Adrenal gland (tissue), 12 donors: Measurements from ENCODE around the gene GPC5. TPM values are rescaled to one million over a fixed set of nuclear protein-coding genes. Genes with fewer than 3 reads are reported as not detected.

ENCODE experiments used
- DNase-seq, 7 donors: peaks; one replicate each; pipeline ENCODE4 v3.0.0-alpha.2; 2019 to 2020
- H3K27ac ChIP-seq, 5 donors: fragments of 200-600 bp; sonication (generic) in 4 of 5; 1 replicate in 3 of 5; 2 replicates in 2 of 5; pipeline versions ENCODE4 v1.5.1 to v1.8.0; 2016 to 2020; ENCODE audit warnings: mild to moderate bottlenecking in 1 of 5
- H3K27me3 ChIP-seq: fragments of 200-600 bp; 2 replicates; pipeline ENCODE4 v1.8.0; 2021
- H3K36me3 ChIP-seq, 2 donors: fragments of 200-600 bp; replicated peaks in 1 of 2; 1 replicate in 1 of 2; 2 replicates in 1 of 2; pipeline versions ENCODE4 v1.5.1 to v1.8.0; 2018 to 2022
- H3K4me1 ChIP-seq, 2 donors: fragments of 200-600 bp; replicated peaks in 1 of 2; 1 replicate in 1 of 2; 2 replicates in 1 of 2; pipeline versions ENCODE4 v1.5.1 to v1.8.0; 2018 to 2021
- H3K4me3 ChIP-seq, 4 donors: fragments of 200-600 bp; sonication (generic) in 3 of 4; one replicate each; pipeline ENCODE4 v1.5.1; 2016 to 2018
- H3K9me3 ChIP-seq, 3 donors: fragments of 200-600 bp; sonication (generic) in 1 of 3; replicated peaks in 1 of 3; 1 replicate in 2 of 3; 2 replicates in 1 of 3; pipeline versions ENCODE4 v1.5.1 to v1.8.0; 2016 to 2021
- CTCF ChIP-seq, 6 experiments: fragments of 450-650 bp in 4 of 6; fragments of 200-600 bp in 2 of 6; sonication (generic) in 1 of 6; IDR thresholded peaks; 1 replicate in 5 of 6; 2 replicates in 1 of 6; pipeline versions ENCODE4 v1.5.1 to v1.8.0; 2016 to 2021; ENCODE audit warnings: antibody characterized with exemption in 6 of 6, mild to moderate bottlenecking in 2 of 6, moderate library complexity in 1 of 6
- POLR2A ChIP-seq, 2 donors: fragments of 450-650 bp; IDR thresholded peaks; one replicate each; pipeline ENCODE4 v1.6.1; 2017; ENCODE audit warnings: antibody characterized with exemption in 2 of 2, mild to moderate bottlenecking in 2 of 2, moderate library complexity in 1 of 2
- WGBS, 4 donors: extraction: QIAGEN DNeasy Blood & Tissue Kit in 2 of 4; methylation state at CpG; one replicate each; pipeline versions ENCODE4 v1.1.5 to v1.1.7; 2013 to 2017; 5-methylcytosine and 5-hydroxymethylcytosine counted together
- intact Hi-C, 2 donors: fragments of 100-400 bp; cut with DNase I; formaldehyde crosslinking; loops; one replicate each; pipeline versions ENCODE4 v1.14.1 to v1.15.0; 2022 to 2023
- microRNA counts, 2 donors: library from miRNA; unstranded; fragments of <30 nt; microRNA quantifications; one replicate each; lab custom pipeline; 2016
- microRNA-seq, 3 donors: library from miRNA; unstranded; fragments of <30 nt; microRNA quantifications; one replicate each; pipeline ENCODE4, GENCODE V29; 2017 to 2020
- polyA plus RNA-seq, 3 donors: library from polyadenylated mRNA; stranded (reverse); fragments of 200-250 nt in 2 of 3; fragments of 350-450 nt in 1 of 3; fragmentation: Illumina TruSeq in 1 of 3; extraction: RNeasy Lipid Tissue Mini Kit (QIAGEN cat#74804) in 1 of 3; gene quantifications; one replicate each; pipeline ENCODE4 v1.2.3, GENCODE V29; 2013 to 2014
- small RNA-seq, 2 donors: library from RNA; depleted of rRNA; stranded (forward); fragments of <200 nt; gene quantifications; one replicate each; pipeline ENCODE3, GENCODE V24; 2016
- total RNA-seq, 9 donors: library from RNA; depleted of rRNA in 4 of 9; stranded (reverse); fragments of >200 nt in 4 of 9; fragments of 120-200 nt in 1 of 9; fragmentation: NEBNext Ultra II Directional in 1 of 9; extraction: Animal tissue kit (Norgen Biotek cat#: 25700) in 1 of 9; gene quantifications; one replicate each; pipeline versions ENCODE4 v1.1.0 to v1.2.4, GENCODE V29; 2013 to 2023
- donor health status: healthy with polysubstance abuse.
- donor health status: Bipolar disorder and iron deficiency.
- donor health status: DM: yes; HTN: yes; CAD: no.
- donor health status: DM: no; HTN: no; CAD: no.
- donor health status: DM: no; HTN: no; CAD: no.
- donor health status: DM: yes; HTN: yes; CAD: no.

Gene GPC5
- total and polyA plus RNA-seq, 12 donors = 0.24 to 7.7 (median 2.1) TPM; not detected in 4

- 90 to 97% (median 94%) methylated on average over 1 of the region's 1 CpG for WGBS, 4 donors
- no peaks in the 10 kb centered on the region for H3K9me3 ChIP-seq
- intact Hi-C loops = no loop called here
- no peaks in the 10 kb centered on the region for H3K27me3 ChIP-seq
- no peak for TF ChIP-seq CTCF (IDR thresholded peaks at IDR 0.05)
- no peak for TF ChIP-seq POLR2A (IDR thresholded peaks at IDR 0.05)
- DNase-seq = no peak
- no peak overlapping the region for H3K4me3 ChIP-seq
- H3K36me3 ChIP-seq = no peaks in the 10 kb centered on the region
- no peak overlapping the region for H3K27ac ChIP-seq
- no peaks in the 10 kb centered on the region for H3K4me1 ChIP-seq
These were observed 1515.4 kb downstream of the GPC5 start for GRCh38 chr13:92913840-92914239.

MicroRNA genes within 50 kb of the gene (microRNA counts, 767-probe panel; counts per million panel counts)
- microRNA hsa-miR-18a-5p (lab: Ali Mortazavi, UCI) = 0 counts per million in 2 donors
- 4,297 to 4,640 counts per million in 2 donors for microRNA hsa-miR-19a-3p (lab: Ali Mortazavi, UCI)
- microRNA hsa-miR-19b-3p (lab: Ali Mortazavi, UCI) = 5,024 to 6,265 counts per million in 2 donors
- microRNA hsa-miR-20a-5p+hsa-miR-20b-5p (lab: Ali Mortazavi, UCI) = 4,879 to 5,797 counts per million in 2 donors
- microRNA hsa-miR-92a-3p (lab: Ali Mortazavi, UCI) = 3,670 to 5,012 counts per million in 2 donors

Small RNA genes within 50 kb of the gene (microRNA-seq; reads per million reads assigned to microRNA genes)
- 0 reads per million in 3 donors for gene MIR548AS

Small RNA genes within 50 kb of the gene (small RNA-seq; reads per million reads assigned to genes)
- 0 reads per million in 2 donors for gene AL356737.1
- gene FABP5P4 = 0 reads per million in 2 donors
- gene MIR548AS = 0 reads per million in 2 donors
- gene RNU4ATAC3P = 0 reads per million in 2 donors

Other genes with a start within 250 kb of the GPC5 start
- gene MIR17HG, start 50.9 kb upstream of the GPC5 start, total RNA-seq = 1 to 10 TPM in 6 of 9 donors, under 1 TPM in 3; 0.41 to 5.4 (median 1.8) TPM
- 1 to 10 TPM in 2 of 3 donors, under 1 TPM in 1; 0.48 to 4.3 (median 2.4) TPM for gene MIR17HG, start 50.9 kb upstream of the GPC5 start, polyA plus RNA-seq